ENCODE results near the gene BCL6. TPM values are rescaled to one million over a fixed set of nuclear protein-coding genes. Genes with fewer than 3 reads are reported as not detected.

The BCL6 gene
- total and polyA plus RNA-seq, 2 experiments from 2014 or later = 2.6 to 5.9 TPM

DNA sequence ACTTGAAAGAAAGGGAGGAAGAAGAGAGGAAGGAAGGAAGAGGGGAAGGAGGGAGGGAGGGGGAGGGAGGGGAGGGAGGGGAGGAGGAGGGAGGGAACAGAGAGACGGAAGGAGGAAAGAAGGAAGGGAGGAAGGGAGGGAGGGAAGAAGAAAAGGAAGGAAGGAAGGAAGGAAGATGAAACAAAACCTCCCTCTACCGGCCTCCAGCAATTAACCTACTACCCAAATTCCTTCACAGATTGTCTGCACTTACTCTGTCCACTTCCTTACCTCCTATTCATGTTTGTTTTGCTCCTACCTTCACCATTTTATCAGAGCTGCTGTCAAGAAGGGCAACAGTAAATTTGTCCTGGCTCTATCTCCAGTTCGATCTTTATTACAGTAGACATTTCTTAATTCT, 44.6 kb upstream of the BCL6 start:
- no peak for DNase-seq (ENCODE audit: low spot score)
- no peaks in the 10 kb centered on the region for H3K27me3 Mint-ChIP-seq (ENCODE audit: insufficient read depth, low read depth, poor library complexity)
- no peaks in the 10 kb centered on the region for H3K36me3 ChIP-seq (ENCODE audit: insufficient read depth)

More for the DNA sequence above, 44.6 kb upstream of the BCL6 start:
- no peaks in the 10 kb centered on the region for H3K36me3 Mint-ChIP-seq (ENCODE audit: low read depth)
- H3K9me2 ChIP-seq (ENCODE audit: insufficient read depth) = no peaks in the 10 kb centered on the region
- H3K27ac Mint-ChIP-seq = no peak overlapping the region
- no peak overlapping the region for H3K4me3 ChIP-seq
- no peaks in the 10 kb centered on the region for H3F3A ChIP-seq (replicated peaks; ENCODE audit: low read depth)
- no peak overlapping the region for H3K27ac ChIP-seq (ENCODE audit: low read depth)
- H2AFZ ChIP-seq = no peak overlapping the region
- no peak for ATAC-seq
- H3K9me3 Mint-ChIP-seq = no peaks in the 10 kb centered on the region
- H4K20me1 ChIP-seq (replicated peaks; ENCODE audit: insufficient read depth) = no peaks in the 10 kb centered on the region
- TF ChIP-seq NANOG (IDR thresholded peaks at IDR 0.05; ENCODE audit: borderline replicate concordance) (no peak), JUNB (IDR thresholded peaks at IDR 0.05; ENCODE audit: unreplicated experiment) (no peak), EZH2phosphoT487 (IDR thresholded peaks at IDR 0.05; ENCODE audit: unreplicated experiment) (no peak), ZNF114 (CRISPR knock-in tag; IDR thresholded peaks at IDR 0.05) (no peak), CREB1 (CRISPR knock-in tag; IDR thresholded peaks at IDR 0.05; ENCODE audit: low read depth) (no peak), STAT1 (IDR thresholded peaks at IDR 0.05; ENCODE audit: unreplicated experiment) (no peak), POLR2AphosphoS5 (IDR thresholded peaks at IDR 0.05; ENCODE audit: low read depth) (no peak), ZNF331 (CRISPR knock-in tag; IDR thresholded peaks at IDR 0.05; ENCODE audit: low read depth) (no peak)
- TF ChIP-seq, protein P1, sequence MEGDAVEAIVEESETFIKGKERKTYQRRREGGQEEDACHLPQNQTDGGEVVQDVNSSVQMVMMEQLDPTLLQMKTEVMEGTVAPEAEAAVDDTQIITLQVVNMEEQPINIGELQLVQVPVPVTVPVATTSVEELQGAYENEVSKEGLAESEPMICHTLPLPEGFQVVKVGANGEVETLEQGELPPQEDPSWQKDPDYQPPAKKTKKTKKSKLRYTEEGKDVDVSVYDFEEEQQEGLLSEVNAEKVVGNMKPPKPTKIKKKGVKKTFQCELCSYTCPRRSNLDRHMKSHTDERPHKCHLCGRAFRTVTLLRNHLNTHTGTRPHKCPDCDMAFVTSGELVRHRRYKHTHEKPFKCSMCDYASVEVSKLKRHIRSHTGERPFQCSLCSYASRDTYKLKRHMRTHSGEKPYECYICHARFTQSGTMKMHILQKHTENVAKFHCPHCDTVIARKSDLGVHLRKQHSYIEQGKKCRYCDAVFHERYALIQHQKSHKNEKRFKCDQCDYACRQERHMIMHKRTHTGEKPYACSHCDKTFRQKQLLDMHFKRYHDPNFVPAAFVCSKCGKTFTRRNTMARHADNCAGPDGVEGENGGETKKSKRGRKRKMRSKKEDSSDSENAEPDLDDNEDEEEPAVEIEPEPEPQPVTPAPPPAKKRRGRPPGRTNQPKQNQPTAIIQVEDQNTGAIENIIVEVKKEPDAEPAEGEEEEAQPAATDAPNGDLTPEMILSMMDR (conservative IDR thresholded peaks at IDR 0.05; ENCODE audit: low read depth in 2 of 2) = no peak
- TF ChIP-seq, protein P2, sequence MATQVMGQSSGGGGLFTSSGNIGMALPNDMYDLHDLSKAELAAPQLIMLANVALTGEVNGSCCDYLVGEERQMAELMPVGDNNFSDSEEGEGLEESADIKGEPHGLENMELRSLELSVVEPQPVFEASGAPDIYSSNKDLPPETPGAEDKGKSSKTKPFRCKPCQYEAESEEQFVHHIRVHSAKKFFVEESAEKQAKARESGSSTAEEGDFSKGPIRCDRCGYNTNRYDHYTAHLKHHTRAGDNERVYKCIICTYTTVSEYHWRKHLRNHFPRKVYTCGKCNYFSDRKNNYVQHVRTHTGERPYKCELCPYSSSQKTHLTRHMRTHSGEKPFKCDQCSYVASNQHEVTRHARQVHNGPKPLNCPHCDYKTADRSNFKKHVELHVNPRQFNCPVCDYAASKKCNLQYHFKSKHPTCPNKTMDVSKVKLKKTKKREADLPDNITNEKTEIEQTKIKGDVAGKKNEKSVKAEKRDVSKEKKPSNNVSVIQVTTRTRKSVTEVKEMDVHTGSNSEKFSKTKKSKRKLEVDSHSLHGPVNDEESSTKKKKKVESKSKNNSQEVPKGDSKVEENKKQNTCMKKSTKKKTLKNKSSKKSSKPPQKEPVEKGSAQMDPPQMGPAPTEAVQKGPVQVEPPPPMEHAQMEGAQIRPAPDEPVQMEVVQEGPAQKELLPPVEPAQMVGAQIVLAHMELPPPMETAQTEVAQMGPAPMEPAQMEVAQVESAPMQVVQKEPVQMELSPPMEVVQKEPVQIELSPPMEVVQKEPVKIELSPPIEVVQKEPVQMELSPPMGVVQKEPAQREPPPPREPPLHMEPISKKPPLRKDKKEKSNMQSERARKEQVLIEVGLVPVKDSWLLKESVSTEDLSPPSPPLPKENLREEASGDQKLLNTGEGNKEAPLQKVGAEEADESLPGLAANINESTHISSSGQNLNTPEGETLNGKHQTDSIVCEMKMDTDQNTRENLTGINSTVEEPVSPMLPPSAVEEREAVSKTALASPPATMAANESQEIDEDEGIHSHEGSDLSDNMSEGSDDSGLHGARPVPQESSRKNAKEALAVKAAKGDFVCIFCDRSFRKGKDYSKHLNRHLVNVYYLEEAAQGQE (IDR thresholded peaks at IDR 0.05; ENCODE audit: unreplicated experiment) = no peak
- TF ChIP-seq, protein P3, sequence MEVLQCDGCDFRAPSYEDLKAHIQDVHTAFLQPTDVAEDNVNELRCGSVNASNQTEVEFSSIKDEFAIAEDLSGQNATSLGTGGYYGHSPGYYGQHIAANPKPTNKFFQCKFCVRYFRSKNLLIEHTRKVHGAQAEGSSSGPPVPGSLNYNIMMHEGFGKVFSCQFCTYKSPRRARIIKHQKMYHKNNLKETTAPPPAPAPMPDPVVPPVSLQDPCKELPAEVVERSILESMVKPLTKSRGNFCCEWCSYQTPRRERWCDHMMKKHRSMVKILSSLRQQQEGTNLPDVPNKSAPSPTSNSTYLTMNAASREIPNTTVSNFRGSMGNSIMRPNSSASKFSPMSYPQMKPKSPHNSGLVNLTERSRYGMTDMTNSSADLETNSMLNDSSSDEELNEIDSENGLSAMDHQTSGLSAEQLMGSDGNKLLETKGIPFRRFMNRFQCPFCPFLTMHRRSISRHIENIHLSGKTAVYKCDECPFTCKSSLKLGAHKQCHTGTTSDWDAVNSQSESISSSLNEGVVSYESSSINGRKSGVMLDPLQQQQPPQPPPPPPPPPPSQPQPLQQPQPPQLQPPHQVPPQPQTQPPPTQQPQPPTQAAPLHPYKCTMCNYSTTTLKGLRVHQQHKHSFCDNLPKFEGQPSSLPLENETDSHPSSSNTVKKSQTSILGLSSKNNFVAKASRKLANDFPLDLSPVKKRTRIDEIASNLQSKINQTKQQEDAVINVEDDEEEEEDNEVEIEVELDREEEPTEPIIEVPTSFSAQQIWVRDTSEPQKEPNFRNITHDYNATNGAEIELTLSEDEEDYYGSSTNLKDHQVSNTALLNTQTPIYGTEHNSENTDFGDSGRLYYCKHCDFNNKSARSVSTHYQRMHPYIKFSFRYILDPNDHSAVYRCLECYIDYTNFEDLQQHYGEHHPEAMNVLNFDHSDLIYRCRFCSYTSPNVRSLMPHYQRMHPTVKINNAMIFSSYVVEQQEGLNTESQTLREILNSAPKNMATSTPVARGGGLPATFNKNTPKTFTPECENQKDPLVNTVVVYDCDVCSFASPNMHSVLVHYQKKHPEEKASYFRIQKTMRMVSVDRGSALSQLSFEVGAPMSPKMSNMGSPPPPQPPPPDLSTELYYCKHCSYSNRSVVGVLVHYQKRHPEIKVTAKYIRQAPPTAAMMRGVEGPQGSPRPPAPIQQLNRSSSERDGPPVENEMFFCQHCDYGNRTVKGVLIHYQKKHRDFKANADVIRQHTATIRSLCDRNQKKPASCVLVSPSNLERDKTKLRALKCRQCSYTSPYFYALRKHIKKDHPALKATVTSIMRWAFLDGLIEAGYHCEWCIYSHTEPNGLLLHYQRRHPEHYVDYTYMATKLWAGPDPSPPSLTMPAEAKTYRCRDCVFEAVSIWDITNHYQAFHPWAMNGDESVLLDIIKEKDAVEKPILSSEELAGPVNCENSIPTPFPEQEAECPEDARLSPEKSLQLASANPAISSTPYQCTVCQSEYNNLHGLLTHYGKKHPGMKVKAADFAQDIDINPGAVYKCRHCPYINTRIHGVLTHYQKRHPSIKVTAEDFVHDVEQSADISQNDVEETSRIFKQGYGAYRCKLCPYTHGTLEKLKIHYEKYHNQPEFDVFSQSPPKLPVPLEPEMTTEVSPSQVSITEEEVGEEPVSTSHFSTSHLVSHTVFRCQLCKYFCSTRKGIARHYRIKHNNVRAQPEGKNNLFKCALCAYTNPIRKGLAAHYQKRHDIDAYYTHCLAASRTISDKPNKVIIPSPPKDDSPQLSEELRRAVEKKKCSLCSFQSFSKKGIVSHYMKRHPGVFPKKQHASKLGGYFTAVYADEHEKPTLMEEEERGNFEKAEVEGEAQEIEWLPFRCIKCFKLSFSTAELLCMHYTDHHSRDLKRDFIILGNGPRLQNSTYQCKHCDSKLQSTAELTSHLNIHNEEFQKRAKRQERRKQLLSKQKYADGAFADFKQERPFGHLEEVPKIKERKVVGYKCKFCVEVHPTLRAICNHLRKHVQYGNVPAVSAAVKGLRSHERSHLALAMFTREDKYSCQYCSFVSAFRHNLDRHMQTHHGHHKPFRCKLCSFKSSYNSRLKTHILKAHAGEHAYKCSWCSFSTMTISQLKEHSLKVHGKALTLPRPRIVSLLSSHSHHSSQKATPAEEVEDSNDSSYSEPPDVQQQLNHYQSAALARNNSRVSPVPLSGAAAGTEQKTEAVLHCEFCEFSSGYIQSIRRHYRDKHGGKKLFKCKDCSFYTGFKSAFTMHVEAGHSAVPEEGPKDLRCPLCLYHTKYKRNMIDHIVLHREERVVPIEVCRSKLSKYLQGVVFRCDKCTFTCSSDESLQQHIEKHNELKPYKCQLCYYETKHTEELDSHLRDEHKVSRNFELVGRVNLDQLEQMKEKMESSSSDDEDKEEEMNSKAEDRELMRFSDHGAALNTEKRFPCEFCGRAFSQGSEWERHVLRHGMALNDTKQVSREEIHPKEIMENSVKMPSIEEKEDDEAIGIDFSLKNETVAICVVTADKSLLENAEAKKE (CRISPR knock-in tag; IDR thresholded peaks at IDR 0.05) = no peak
- TF ChIP-seq, protein P4, sequence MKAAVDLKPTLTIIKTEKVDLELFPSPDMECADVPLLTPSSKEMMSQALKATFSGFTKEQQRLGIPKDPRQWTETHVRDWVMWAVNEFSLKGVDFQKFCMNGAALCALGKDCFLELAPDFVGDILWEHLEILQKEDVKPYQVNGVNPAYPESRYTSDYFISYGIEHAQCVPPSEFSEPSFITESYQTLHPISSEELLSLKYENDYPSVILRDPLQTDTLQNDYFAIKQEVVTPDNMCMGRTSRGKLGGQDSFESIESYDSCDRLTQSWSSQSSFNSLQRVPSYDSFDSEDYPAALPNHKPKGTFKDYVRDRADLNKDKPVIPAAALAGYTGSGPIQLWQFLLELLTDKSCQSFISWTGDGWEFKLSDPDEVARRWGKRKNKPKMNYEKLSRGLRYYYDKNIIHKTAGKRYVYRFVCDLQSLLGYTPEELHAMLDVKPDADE (IDR thresholded peaks at IDR 0.05) = no peak
- H3K27me3 ChIP-seq (ENCODE audit: insufficient read depth) = no peaks in the 10 kb centered on the region
- no peak overlapping the region for H3K4me3 Mint-ChIP-seq
- H3K4me2 ChIP-seq = no peak overlapping the region
- no peaks in the 10 kb centered on the region for H3K79me2 ChIP-seq (replicated peaks; ENCODE audit: insufficient read depth)
- no peaks in the 10 kb centered on the region for H3K4me1 ChIP-seq (ENCODE audit: insufficient read depth)
- no peaks in the 10 kb centered on the region; the same call in 2 of the 3 replicates for H3K4me1 Mint-ChIP-seq
